ENCODE data around the gene ZNF670.

DNA sequence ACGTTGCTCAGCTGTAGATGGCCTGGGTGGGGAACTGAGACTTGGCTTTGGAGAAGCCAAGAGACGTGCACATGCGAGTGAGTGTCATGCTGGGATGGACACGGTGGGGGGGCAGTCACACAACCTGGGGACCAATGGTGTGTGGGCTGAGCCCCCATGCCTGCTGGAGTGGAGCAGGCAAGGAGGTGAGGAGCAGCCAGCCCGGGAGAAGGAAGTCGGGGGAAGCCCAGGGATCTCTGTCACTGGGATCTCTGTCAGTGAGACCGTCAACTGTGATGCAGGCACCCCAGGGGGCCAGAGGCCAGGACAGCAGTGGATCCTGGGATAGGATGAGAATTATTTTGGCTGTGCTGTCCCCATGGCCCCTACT, 36.5 kb upstream of the ZNF670 start:
- TF ChIP-seq ZNF76 (CRISPR knock-in tag; IDR thresholded peaks at IDR 0.05; ENCODE audit: borderline replicate concordance), result no peak
- TF ChIP-seq ZBTB17 (CRISPR knock-in tag; IDR thresholded peaks at IDR 0.05), result no peak
- no peak for TF ChIP-seq SETDB1 (IDR thresholded peaks at IDR 0.05; ENCODE audit: low read length)
- TF ChIP-seq CCNT2 (IDR thresholded peaks at IDR 0.05; ENCODE audit: borderline replicate concordance, extremely low read depth, insufficient read length, low read depth, low read length), result no peak
- TF ChIP-seq SPI1 (IDR thresholded peaks at IDR 0.05; ENCODE audit: borderline replicate concordance, low read depth, low read length), result no peak

Data from K562 (cell line).